22Rv1 (cell line): Measurements from ENCODE around the gene PLCD3.

Source experiments
- H3K27ac ChIP-seq: fragments of 450-650 bp; 2 replicates; pipeline ENCODE4 v1.5.1; 2017
- ZFX ChIP-seq: fragments of 450-650 bp; IDR thresholded peaks from 2 replicates; pipeline ENCODE4 v1.6.1; 2017; ENCODE audit warnings: antibody characterized with exemption, borderline replicate concordance
- TF ChIP-seq, protein P1 (sequence below): fragments of 450-650 bp; IDR thresholded peaks from 2 replicates; pipeline ENCODE4 v1.5.1; 2017; ENCODE audit warnings: mild to moderate bottlenecking

PLCD3 gene

GRCh38 chr17:45108051-45108450 is 24.3 kb downstream of the PLCD3 start:
- TF ChIP-seq ZFX = no peak
- TF ChIP-seq, protein P1, sequence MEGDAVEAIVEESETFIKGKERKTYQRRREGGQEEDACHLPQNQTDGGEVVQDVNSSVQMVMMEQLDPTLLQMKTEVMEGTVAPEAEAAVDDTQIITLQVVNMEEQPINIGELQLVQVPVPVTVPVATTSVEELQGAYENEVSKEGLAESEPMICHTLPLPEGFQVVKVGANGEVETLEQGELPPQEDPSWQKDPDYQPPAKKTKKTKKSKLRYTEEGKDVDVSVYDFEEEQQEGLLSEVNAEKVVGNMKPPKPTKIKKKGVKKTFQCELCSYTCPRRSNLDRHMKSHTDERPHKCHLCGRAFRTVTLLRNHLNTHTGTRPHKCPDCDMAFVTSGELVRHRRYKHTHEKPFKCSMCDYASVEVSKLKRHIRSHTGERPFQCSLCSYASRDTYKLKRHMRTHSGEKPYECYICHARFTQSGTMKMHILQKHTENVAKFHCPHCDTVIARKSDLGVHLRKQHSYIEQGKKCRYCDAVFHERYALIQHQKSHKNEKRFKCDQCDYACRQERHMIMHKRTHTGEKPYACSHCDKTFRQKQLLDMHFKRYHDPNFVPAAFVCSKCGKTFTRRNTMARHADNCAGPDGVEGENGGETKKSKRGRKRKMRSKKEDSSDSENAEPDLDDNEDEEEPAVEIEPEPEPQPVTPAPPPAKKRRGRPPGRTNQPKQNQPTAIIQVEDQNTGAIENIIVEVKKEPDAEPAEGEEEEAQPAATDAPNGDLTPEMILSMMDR = no peak
- no peak overlapping the region for H3K27ac ChIP-seq

DNA sequence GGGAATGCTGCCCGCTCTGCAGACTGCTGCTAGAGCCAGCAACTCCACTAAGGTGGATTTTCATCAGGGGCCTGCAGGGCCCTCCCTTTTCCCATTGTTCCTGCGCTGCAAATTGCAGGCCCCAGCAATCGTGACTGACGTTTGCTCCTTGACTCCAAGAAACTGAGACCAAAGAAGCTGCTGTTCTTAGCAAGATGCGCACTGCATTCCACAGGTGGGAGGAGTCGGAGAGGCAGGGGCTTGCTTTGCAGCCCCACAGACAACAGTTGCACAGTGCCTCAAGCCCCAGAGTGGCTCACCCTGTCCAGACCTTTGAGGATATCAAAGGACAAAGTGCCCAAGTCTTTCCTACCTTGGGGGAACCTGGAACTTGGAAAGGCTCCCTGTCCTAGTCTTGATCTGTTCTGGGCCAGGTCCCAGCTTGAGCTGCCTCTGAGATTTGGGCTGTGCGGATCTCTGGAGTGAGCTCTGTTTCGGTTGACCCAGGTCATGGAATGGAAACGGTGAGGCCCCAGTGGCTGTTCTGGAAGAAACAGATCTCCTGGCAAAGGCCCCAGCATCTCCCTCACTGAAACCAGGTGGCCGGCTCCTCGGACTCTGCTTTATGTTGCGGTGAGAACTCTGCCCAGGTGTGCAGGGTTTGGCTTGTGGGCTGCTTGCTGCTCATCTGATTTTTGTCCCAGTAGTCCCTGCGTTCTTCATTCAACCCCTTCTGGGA is 24.9 kb downstream of the PLCD3 start:
- H3K27ac ChIP-seq = no peak overlapping the region
- TF ChIP-seq ZFX = no peak
- TF ChIP-seq, protein P1 = no peak

DNA sequence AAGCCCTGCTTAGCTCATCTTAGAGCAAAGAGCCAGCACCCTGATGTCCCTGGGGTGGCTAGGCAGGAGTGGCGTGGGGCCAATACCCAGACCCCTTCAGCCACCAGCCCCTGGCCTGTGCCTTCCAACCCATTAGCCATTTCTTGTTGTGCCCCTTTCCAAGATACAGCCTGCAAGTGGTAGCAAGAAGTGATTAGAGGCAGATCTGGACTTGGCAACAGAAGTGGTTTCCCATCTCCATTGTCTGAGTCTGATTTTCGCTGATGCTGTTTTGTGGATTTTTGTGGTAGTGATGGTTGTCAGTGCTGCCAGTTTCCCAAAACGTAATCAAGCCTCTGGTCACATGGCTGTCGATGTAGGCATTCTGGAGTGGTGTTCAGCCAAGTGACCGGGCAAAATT is 25.7 kb downstream of the PLCD3 start:
- TF ChIP-seq ZFX = no peak
- TF ChIP-seq, protein P1 = no peak
- no peak overlapping the region for H3K27ac ChIP-seq

DNA sequence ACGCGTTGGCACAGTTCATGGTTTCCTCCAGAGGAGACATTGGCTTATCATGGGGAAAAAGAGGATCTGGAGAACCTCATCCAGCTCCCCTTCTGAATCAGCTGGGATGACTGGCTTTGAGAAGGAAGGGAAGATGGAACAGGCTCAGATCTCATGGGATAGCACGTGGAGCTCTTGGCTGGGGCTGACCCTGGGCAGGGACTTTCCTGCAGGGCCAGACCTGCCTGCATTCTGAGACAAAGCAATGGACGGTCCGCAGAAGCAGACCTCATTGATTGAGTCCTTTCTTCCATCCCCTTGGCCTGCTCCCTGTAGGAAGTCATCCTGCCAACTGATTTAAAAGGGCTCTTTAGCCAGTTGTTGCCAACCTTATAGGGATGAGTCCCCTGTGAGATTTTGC is 26.2 kb downstream of the PLCD3 start:
- no peak for TF ChIP-seq ZFX
- TF ChIP-seq, protein P1 = no peak
- H3K27ac ChIP-seq = no peak overlapping the region

GRCh38 chr17:45104907-45105624 is 27.2 kb downstream of the PLCD3 start:
- H3K27ac ChIP-seq = no peak overlapping the region
- TF ChIP-seq, protein P1 = no peak
- TF ChIP-seq ZFX = no peak

DNA sequence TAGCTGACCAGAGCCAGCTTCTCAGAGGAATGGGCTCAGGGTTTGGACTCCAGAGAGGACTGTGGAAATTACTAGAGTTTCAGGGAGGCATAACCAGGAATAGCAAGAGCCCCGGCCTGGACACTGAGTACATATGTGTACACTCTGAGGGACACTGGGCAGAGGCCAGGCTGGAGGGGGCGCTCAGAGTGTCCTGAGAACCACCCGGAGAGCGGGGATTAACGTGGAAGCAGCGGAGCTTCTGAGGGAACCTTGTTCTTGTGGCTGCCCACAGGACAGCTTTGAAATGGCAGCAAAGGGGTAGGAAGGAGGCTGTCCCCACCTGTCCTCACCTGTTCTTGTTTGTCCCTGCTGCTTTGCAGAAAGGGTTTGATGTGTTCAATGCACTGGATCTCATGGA is 27.8 kb downstream of the PLCD3 start:
- no peak overlapping the region for H3K27ac ChIP-seq

More for the DNA sequence above, 27.8 kb downstream of the PLCD3 start:
- TF ChIP-seq, protein P1 = no peak
- no peak for TF ChIP-seq ZFX
